Stimulated activated CD8-positive, alpha-beta memory T cell treated with anti-CD3 and anti-CD28 coated beads, Interleukin-15, amount 100 ng/mL, for 4 hours (primary cell): Measurements from ENCODE around the gene CDC42BPA.

Source experiments
- DNase-seq, 2 donors: peaks; one replicate each; pipeline ENCODE4 v3.0.0-alpha.2; 2020; ENCODE audit warnings: low read depth in 2 of 2

Gene CDC42BPA

GRCh38 chr1:227335242-227336020, 17.1 kb upstream of the CDC42BPA start:
- no peak for DNase-seq

- no peak for DNase-seq
Measured at GRCh38 chr1:227333423-227333822, 15.1 kb upstream of the CDC42BPA start.

GRCh38 chr1:227330279-227331076, 12.2 kb upstream of the CDC42BPA start:
- DNase-seq: no peak

- DNase-seq: no peak
Measured at GRCh38 chr1:227328405-227329019, 10.2 kb upstream of the CDC42BPA start.

GRCh38 chr1:227325156-227325555, 6.9 kb upstream of the CDC42BPA start:
- no peak for DNase-seq

- no peak for DNase-seq
Measured at GRCh38 chr1:227323967-227324268, 5.6 kb upstream of the CDC42BPA start.

GRCh38 chr1:227323171-227323966, 5.1 kb upstream of the CDC42BPA start:
- no peak for DNase-seq

GRCh38 chr1:227322376-227322775, 4.1 kb upstream of the CDC42BPA start:
- DNase-seq: no peak

GRCh38 chr1:227321035-227321434, 2.7 kb upstream of the CDC42BPA start:
- DNase-seq: no peak

GRCh38 chr1:227320476-227320875, 2.2 kb upstream of the CDC42BPA start:
- no peak for DNase-seq

GRCh38 chr1:227318853-227319607, 738 bp upstream of the CDC42BPA start:
- DNase-seq: no peak

- no peak for DNase-seq
Measured at GRCh38 chr1:227317523-227318015, 723 bp downstream of the CDC42BPA start.

- DNase-seq: no peak
Measured at GRCh38 chr1:227317011-227317451, 1.3 kb downstream of the CDC42BPA start.

GRCh38 chr1:227316456-227316855, 1.8 kb downstream of the CDC42BPA start:
- DNase-seq: no peak

GRCh38 chr1:227315629-227316346, 2.5 kb downstream of the CDC42BPA start:
- DNase-seq: no peak

- DNase-seq: no peak
Measured at GRCh38 chr1:227314014-227314848, 4.1 kb downstream of the CDC42BPA start.

GRCh38 chr1:227312361-227313025, 5.8 kb downstream of the CDC42BPA start:
- no peak for DNase-seq

GRCh38 chr1:227311389-227312001, 6.8 kb downstream of the CDC42BPA start:
- no peak for DNase-seq
